SK-N-SH (cell line): ENCODE measurements around the gene SKIDA1.

ENCODE experiments used
- EZH2phosphoT487 ChIP-seq: fragments of 200-600 bp; sonication (generic); IDR thresholded peaks from 2 replicates; pipeline ENCODE4 v1.6.1; 2017; ENCODE audit warnings: low read depth, mixed run types, mild to moderate bottlenecking, antibody characterized with exemption, moderate library complexity, borderline replicate concordance
- RAD21 ChIP-seq: IDR thresholded peaks from 2 replicates; pipeline ENCODE4 v1.6.1; 2012; ENCODE audit warnings: mild to moderate bottlenecking, low read length

GRCh38 chr10:21473541-21473940 is 51.9 kb downstream of the SKIDA1 start:
- TF ChIP-seq RAD21: no peak
- no peak for TF ChIP-seq EZH2phosphoT487
